Activated CD8-positive, alpha-beta memory T cell treated with anti-CD3 and anti-CD28 coated beads for 1 hour (primary cell): ENCODE measurements around the gene TTL.
A peak's percentile ranks its signal among the peaks of the same experiment; 100 is the strongest.
"Not testable (repeated sequence)": the region's sequence is repeated elsewhere in the genome, so short reads cannot be mapped to it uniquely, and the experiment has no call there.

Source experiments
- DNase-seq, 2 donors: peaks; one replicate each; pipeline ENCODE4 v3.0.0-alpha.2; 2020; ENCODE audit warnings: low read depth in 1 of 2; ENCODE audit errors: extremely low read depth in 1 of 2

TTL gene

DNA sequence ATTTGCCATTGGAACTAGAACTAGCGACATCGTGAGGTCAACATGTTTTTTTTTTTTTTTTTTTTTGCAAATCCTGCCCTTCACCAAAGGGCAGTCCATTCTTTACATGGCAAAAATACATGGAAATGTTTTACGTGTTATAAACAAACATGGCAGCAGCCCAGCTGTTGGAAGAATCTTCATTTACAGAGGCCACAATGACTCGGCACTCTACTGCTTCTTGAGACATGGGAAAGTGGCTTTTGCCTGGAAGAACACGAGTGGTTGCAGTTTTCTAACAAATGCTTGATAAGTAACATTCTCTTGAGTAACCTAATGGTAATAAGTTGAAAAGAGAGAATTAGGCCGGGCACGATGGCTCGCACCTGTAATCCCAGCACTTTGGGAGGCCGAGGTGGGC, 37.5 kb downstream of the TTL start:
- no peak for DNase-seq

DNA sequence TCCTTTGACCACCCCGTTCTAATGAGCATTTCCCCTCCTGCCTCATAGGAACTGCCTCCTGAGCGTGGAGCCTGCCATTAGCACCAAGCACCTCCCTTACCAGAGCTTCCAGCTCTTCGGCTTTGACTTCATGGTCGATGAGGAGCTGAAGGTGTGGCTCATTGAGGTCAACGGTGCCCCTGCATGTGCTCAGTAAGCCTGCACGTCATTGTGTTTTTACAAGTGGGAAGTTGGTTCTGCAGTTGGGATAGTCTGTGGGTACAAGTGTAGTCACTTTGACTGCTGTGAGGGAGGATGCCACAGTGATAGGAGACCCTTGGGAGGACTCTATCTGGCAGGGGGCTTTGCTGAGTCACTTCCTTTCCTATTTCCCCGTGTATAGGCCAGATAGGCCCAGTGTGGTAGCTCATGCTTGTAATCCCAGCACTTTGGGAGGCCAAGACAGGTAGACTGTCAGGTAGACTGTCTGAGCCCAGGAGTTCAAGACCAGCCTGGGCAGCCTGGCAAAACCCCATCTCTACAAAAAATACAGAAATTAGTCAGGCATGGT, 38.4 kb downstream of the TTL start:
- DNase-seq, result no peak

- no peak for DNase-seq
These were observed 41.4 kb downstream of the TTL start for GRCh38 chr2:112523291-112523777.

- DNase-seq, result not testable (repeated sequence)
These were observed 42.3 kb downstream of the TTL start for GRCh38 chr2:112524276-112524675.

DNA sequence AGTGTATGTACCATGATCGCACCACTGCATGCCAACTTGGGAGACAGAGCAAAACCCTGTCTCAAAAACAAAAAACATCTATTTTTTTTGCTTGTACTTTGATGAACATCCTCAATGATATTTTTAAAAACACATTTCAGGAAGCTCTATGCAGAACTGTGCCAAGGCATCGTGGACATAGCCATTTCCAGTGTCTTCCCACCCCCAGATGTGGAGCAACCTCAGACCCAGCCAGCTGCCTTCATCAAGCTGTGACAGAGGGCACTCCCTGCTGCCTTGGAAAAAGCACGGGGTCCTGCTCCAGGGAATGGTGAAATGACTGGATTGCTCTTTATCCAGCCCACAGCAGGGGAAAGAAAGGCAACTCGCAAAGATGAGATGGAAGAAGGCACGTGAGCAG, 46.6 kb downstream of the TTL start:
- DNase-seq, result no peak

DNA sequence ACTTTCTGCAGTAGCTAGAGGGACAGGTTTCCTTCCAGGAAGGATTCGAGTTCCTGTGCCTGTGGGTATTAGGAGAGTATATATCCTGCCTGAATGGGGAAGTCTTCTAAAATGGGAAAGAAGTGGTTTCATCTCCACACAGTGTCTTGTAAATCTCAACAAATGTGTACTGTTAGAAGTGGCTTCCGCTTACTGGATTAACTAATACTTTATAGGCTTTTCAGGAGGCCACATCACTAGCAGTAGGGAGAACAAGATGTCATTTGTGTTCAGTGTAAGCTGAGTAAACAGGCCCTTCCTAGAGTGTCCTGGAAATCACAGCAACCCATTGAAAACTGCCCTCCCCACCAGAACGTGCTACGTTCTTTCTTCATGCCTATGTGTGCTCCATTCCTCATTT, 47.8 kb downstream of the TTL start:
- no peak for DNase-seq

GRCh38 chr2:112530728-112531127, 48.8 kb downstream of the TTL start:
- no peak for DNase-seq

- DNase-seq, result no peak
These were observed 52.9 kb downstream of the TTL start for GRCh38 chr2:112534826-112535225.

DNA sequence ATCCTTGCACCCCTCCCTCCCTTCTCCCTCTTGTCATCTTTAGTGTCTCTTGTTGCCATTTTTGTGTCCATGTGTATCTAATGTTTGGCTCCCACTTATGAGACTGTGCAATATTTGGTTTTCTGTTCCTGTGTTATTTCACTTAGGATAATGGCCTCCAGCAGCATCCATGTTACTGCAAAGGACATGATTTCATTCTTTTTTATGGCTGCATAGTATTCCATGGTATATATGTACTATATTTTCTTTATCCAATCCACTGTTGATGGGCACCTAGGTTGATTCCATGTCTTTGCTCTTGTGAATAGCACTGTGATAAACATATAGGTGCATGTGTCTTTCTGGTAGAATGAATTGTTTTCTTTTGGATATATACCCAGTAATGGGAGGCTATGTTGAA, 54.7 kb downstream of the TTL start:
- not testable (repeated sequence) for DNase-seq

GRCh38 chr2:112539306-112539705, 57.4 kb downstream of the TTL start:
- no peak for DNase-seq

DNA sequence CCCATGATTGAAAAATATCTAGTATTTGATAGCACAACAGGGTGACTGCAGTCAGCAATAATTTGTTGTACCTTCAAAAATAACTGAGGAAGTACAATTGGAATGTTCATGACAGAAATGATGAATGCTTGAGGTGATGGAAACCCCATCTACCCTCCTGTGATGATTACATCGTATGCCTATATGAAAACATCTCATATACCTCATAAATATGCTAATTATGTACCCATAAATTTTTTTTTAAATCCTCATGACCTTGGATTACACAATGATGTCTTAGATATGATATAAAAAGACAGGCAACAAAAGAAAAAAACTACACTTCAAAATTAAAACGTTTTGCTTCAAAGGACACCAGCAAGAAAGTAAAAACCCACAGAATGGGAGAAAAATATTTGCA, 59.0 kb downstream of the TTL start:
- no peak for DNase-seq

- peak; percentile 31 to 51 for DNase-seq
These were observed 59.6 kb downstream of the TTL start for GRCh38 chr2:112541315-112542122.

DNA sequence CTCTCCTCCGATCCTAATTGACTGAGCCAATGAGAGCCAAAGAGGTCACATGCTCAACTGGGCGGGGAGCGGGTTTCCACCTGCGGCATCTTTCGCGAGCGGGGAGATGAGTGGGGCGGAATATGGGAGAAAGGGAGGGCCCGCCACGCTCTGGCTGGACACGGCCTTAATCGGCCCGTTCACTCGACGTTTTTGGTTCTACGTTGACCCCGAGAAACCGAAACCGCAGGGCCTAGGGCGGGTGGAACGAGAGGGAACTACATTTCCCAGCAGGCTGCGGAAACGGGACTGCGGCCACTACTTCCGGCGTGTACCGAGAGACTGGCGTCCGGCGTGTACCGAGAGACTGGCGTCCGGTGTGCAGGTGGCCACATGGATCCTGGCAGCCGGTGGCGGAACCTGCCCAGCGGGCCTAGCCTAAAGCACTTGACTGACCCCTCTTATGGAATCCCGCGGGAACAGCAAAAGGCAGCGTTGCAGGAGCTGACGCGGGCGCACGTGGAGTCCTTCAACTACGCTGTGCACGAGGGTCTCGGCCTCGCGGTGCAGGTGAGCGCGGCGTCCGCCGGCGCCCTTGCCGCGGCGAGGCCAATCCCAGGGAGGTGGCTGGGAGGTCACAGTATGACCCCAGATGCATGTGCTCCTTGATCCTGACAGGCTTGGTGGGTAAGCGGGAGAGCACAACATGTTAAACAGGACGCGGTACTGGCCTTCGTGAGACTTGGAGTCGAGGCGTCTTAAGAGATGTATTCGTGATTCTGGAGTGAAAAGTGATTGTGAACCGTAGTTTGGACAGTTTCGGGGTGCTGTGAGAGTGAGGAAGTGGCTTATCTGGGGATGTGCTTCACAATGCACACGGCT, 60.4 kb downstream of the TTL start, which contains the start of gene POLR1B:
Gene POLR1B (plus strand): TSS at position 343 of the 861 bp plus-strand sequence. CDS start 30 bp downstream, at position 373.
- DNase-seq, result peak; percentile 25 to 57

DNA sequence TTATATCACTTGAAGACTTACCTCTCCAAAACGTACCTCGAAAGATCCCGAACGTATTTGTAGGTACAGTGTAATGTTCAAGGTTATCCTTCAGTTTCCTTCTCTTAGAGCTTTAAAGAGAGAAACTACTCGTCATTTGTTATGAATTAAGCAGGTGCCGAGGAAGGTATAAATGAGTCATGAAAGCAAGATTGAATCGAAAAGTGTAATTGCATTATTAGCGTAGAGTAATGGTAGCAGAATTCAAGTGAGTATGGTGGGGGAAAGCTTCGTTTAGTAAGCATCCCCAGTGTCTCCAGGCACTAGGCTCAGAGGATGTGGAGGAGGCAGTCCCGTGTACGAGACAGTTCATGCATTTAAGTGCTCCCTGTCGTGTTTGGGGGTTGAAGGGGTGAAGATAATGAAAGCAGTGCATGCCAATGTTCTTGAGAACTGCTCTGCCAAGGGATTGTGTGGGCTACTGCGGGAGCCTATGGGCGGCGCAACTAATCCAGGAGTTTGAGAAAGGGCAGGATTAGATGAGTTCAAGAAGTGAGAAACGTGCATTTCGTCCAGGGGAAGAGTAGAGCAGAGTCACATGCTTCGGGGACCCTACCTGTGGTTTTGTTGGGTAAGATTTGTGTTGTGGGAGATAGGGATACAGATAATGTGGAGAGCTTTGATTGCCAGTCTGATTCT, 61.2 kb downstream of the TTL start:
- no peak for DNase-seq

- DNase-seq, result no peak
These were observed 65.4 kb downstream of the TTL start for GRCh38 chr2:112547333-112547732.

GRCh38 chr2:112548980-112549379, 67.0 kb downstream of the TTL start:
- no peak for DNase-seq

- no peak for DNase-seq
These were observed 84.1 kb downstream of the TTL start for GRCh38 chr2:112566104-112566503.

- DNase-seq, result not testable (repeated sequence)
These were observed 84.6 kb downstream of the TTL start for GRCh38 chr2:112566508-112566907.

DNA sequence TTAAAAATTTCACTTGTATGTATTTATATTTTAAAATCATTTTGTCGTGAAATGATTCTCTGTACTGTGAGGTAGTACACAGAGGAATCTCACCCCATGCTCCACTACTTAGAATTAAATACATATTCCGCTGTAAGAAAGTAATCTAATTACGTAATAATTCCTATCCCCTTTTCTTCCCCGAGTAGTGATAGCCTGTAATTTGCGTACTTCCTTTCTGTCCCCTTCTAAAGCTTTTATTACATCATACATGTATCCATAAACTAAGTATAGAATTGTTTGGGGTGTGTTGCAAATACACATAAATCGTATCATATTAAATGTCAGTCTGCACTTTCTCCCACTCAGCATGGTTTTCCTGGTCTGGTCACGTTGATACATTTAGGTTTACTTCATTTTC, 90.0 kb downstream of the TTL start:
- no peak for DNase-seq

DNA sequence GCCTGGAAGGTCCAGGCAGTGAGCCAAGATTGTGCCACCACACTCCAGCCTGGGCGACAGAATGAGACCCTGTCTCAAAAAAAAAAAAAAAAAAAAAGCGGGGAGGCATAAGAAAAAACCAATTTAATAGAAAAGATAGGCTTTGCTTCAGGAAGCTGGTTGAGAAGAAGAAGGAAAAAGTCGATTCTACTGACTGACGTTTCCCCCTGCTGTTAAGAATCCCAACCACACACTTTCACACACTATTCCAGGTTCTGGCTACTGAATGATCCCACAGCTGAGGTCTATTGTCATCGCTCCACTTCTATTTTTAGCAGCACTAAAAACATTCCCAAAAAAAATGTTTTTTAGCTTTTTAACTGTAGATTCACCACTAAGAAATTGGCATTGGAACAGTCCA, 95.8 kb downstream of the TTL start:
- no peak for DNase-seq

- no peak for DNase-seq
These were observed 97.3 kb downstream of the TTL start for GRCh38 chr2:112579241-112579640.
